ENCODE results near the gene KIF18A.
"Not testable (repeated sequence)": the region's sequence is repeated elsewhere in the genome, so short reads cannot be mapped to it uniquely, and the experiment has no call there.

KIF18A gene

DNA sequence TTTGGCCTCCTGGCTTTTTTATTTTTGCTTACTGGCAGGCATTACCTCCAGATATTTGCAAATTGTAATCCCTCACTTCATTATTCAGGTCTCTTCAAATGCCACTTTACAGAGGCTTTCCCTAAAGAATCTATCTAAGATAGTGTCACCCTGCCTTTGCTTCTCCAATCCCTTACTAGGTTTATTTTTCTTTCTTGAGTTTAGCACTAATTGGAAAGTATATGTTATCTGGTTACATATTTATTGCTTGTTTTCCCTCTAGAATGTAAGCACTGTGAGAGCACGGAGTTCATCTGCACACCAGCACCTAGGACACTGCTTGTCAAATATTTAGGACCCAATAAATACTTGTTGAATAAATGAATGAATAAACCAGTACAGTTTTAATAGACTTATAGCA is 3.5 kb downstream of the KIF18A start:
- Histone ChIP-seq H3K4me2 (ENCODE audit: insufficient read depth, low read length, poor library complexity, severe bottlenecking) (no peak overlapping the region), H4K8ac (ENCODE audit: low read depth, low read length) (no peak overlapping the region), H3K36me3 (replicated peaks in 1 of 2; ENCODE audit: control insufficient read depth in 2 of 2, insufficient read depth in 2 of 2, low read length in 2 of 2) (no peaks in the 10 kb centered on the region), H3K4me3 (ENCODE audit: low read length in 2 of 2) (no peak overlapping the region), H2AK5ac (ENCODE audit: low read depth, low read length) (no peak overlapping the region), H3K4ac (ENCODE audit: low read length) (no peak overlapping the region), H2BK15ac (ENCODE audit: low read length) (no peak overlapping the region), H3K14ac (ENCODE audit: low read length) (no peak overlapping the region), H2AFZ (ENCODE audit: low read length) (peak overlapping the region; percentile 24), H3K23ac (ENCODE audit: low read depth, low read length, poor library complexity) (no peak overlapping the region), H2BK5ac (ENCODE audit: low read length) (no peak overlapping the region), H2BK120ac (ENCODE audit: low read depth, low read length) (no peak overlapping the region), H3K79me1 (ENCODE audit: low read depth, low read length) (no peaks in the 10 kb centered on the region), H3K4me1 (ENCODE audit: control insufficient read depth in 2 of 2, insufficient read depth in 1 of 2, low read depth in 1 of 2, low read length in 2 of 2) (peaks cover 2 to 10% of the 10 kb centered on the region in 2 donors), H4K91ac (ENCODE audit: low read depth, low read length, poor library complexity) (no peak overlapping the region), H2BK12ac (ENCODE audit: low read length) (no peak overlapping the region), H3K27ac (replicated peaks; ENCODE audit: low read length) (no peak overlapping the region), H3K27me3 (ENCODE audit: control insufficient read depth in 3 of 3, insufficient read depth in 3 of 3, low read depth in 1 of 3, low read length in 3 of 3) (no peaks in the 10 kb centered on the region), H3K9ac (ENCODE audit: low read depth, low read length, poor library complexity) (no peak overlapping the region), H3K18ac (ENCODE audit: low read length) (no peak overlapping the region), H3K9me3 (replicated peaks in 1 of 2; ENCODE audit: control insufficient read depth in 2 of 2, insufficient read depth in 1 of 2, low read depth in 1 of 2, low read length in 2 of 2) (no peaks in the 10 kb centered on the region)
- DNase-seq (ENCODE audit: low spot score), result no peak
- no CpG with 5 or more reads among the region's 1 CpG for WGBS, 2 donors (ENCODE audit: extremely low coverage in 2 of 2, insufficient read length in 2 of 2, insufficient replicate concordance in 1 of 2)

GRCh38 chr11:28102300-28102699 is 5.7 kb downstream of the KIF18A start:
- H4K8ac ChIP-seq (ENCODE audit: low read depth, low read length); H3K27ac ChIP-seq (replicated peaks; ENCODE audit: low read length); H3K36me3 ChIP-seq (replicated peaks in 1 of 2; ENCODE audit: control insufficient read depth in 2 of 2, insufficient read depth in 2 of 2, low read length in 2 of 2); DNase-seq (ENCODE audit: low spot score); H3K4me3 ChIP-seq (ENCODE audit: low read length in 2 of 2); H3K23ac ChIP-seq (ENCODE audit: low read depth, low read length, poor library complexity); H2AFZ ChIP-seq (ENCODE audit: low read length); H4K91ac ChIP-seq (ENCODE audit: low read depth, low read length, poor library complexity); H3K79me1 ChIP-seq (ENCODE audit: low read depth, low read length); H2BK120ac ChIP-seq (ENCODE audit: low read depth, low read length); H3K4me1 ChIP-seq (ENCODE audit: control insufficient read depth in 2 of 2, insufficient read depth in 1 of 2, low read depth in 1 of 2, low read length in 2 of 2); H3K14ac ChIP-seq (ENCODE audit: low read length); H3K9ac ChIP-seq (ENCODE audit: low read depth, low read length, poor library complexity); H2BK5ac ChIP-seq (ENCODE audit: low read length); H3K18ac ChIP-seq (ENCODE audit: low read length); H3K4me2 ChIP-seq (ENCODE audit: insufficient read depth, low read length, poor library complexity, severe bottlenecking); H2AK5ac ChIP-seq (ENCODE audit: low read depth, low read length); H3K4ac ChIP-seq (ENCODE audit: low read length); H2BK15ac ChIP-seq (ENCODE audit: low read length); H3K9me3 ChIP-seq (replicated peaks in 1 of 2; ENCODE audit: control insufficient read depth in 2 of 2, insufficient read depth in 1 of 2, low read depth in 1 of 2, low read length in 2 of 2); H3K27me3 ChIP-seq (ENCODE audit: control insufficient read depth in 3 of 3, insufficient read depth in 3 of 3, low read depth in 1 of 3, low read length in 3 of 3); H2BK12ac ChIP-seq (ENCODE audit: low read length): not testable (repeated sequence)
- no CpG with 5 or more reads among the region's 4 CpGs for WGBS, 2 donors (ENCODE audit: extremely low coverage in 2 of 2, insufficient read length in 2 of 2, insufficient replicate concordance in 1 of 2)

- H3K79me1 ChIP-seq (ENCODE audit: low read depth, low read length), result no peaks in the 10 kb centered on the region
- no peaks in the 10 kb centered on the region for H3K9me3 ChIP-seq (replicated peaks in 1 of 2; ENCODE audit: control insufficient read depth in 2 of 2, insufficient read depth in 1 of 2, low read depth in 1 of 2, low read length in 2 of 2)
- no peak overlapping the region for H3K4me2 ChIP-seq (ENCODE audit: insufficient read depth, low read length, poor library complexity, severe bottlenecking)
- H4K8ac ChIP-seq (ENCODE audit: low read depth, low read length), result no peak overlapping the region
- no peak overlapping the region for H3K9ac ChIP-seq (ENCODE audit: low read depth, low read length, poor library complexity)
- no peak overlapping the region for H3K14ac ChIP-seq (ENCODE audit: low read length)
- H3K18ac ChIP-seq (ENCODE audit: low read length), result no peak overlapping the region
- H3K27ac ChIP-seq (replicated peaks; ENCODE audit: low read length), result no peak overlapping the region
- H3K4me1 ChIP-seq (ENCODE audit: control insufficient read depth in 2 of 2, insufficient read depth in 1 of 2, low read depth in 1 of 2, low read length in 2 of 2), result peaks cover 0 to 4% of the 10 kb centered on the region in 2 donors
- H2BK120ac ChIP-seq (ENCODE audit: low read depth, low read length), result no peak overlapping the region
- no peak for DNase-seq (ENCODE audit: low spot score)
- H2AK5ac ChIP-seq (ENCODE audit: low read depth, low read length), result no peak overlapping the region
- no peak overlapping the region for H3K4ac ChIP-seq (ENCODE audit: low read length)
- H3K27me3 ChIP-seq (ENCODE audit: control insufficient read depth in 3 of 3, insufficient read depth in 3 of 3, low read depth in 1 of 3, low read length in 3 of 3), result no peaks in the 10 kb centered on the region
- no peak overlapping the region for H2AFZ ChIP-seq (ENCODE audit: low read length)
- H2BK5ac ChIP-seq (ENCODE audit: low read length), result no peak overlapping the region
- no peak overlapping the region for H4K91ac ChIP-seq (ENCODE audit: low read depth, low read length, poor library complexity)
- H2BK12ac ChIP-seq (ENCODE audit: low read length), result no peak overlapping the region
- no peak overlapping the region for H3K23ac ChIP-seq (ENCODE audit: low read depth, low read length, poor library complexity)
- no peak overlapping the region for H3K4me3 ChIP-seq (ENCODE audit: low read length in 2 of 2)
- WGBS, 2 donors (ENCODE audit: extremely low coverage in 2 of 2, insufficient read length in 2 of 2, insufficient replicate concordance in 1 of 2), result no CpG with 5 or more reads among the region's 2 CpGs
- H3K36me3 ChIP-seq (replicated peaks in 1 of 2; ENCODE audit: control insufficient read depth in 2 of 2, insufficient read depth in 2 of 2, low read length in 2 of 2), result peaks cover 0 to 25% of the 10 kb centered on the region in 2 donors
- no peak overlapping the region for H2BK15ac ChIP-seq (ENCODE audit: low read length)
These were observed 7.3 kb downstream of the KIF18A start for GRCh38 chr11:28100665-28101064.

GRCh38 chr11:28099715-28100114 is 8.2 kb downstream of the KIF18A start:
- H3K14ac ChIP-seq (ENCODE audit: low read length), result no peak overlapping the region
- H3K79me1 ChIP-seq (ENCODE audit: low read depth, low read length), result no peaks in the 10 kb centered on the region
- no peak overlapping the region for H3K9ac ChIP-seq (ENCODE audit: low read depth, low read length, poor library complexity)
- H4K91ac ChIP-seq (ENCODE audit: low read depth, low read length, poor library complexity), result no peak overlapping the region
- no peak overlapping the region for H4K8ac ChIP-seq (ENCODE audit: low read depth, low read length)
- H3K18ac ChIP-seq (ENCODE audit: low read length), result no peak overlapping the region
- DNase-seq (ENCODE audit: low spot score), result no peak
- H3K23ac ChIP-seq (ENCODE audit: low read depth, low read length, poor library complexity), result no peak overlapping the region
- H3K4me1 ChIP-seq (ENCODE audit: control insufficient read depth in 2 of 2, insufficient read depth in 1 of 2, low read depth in 1 of 2, low read length in 2 of 2), result peaks cover 0 to 4% of the 10 kb centered on the region in 2 donors
- H3K9me3 ChIP-seq (replicated peaks in 1 of 2; ENCODE audit: control insufficient read depth in 2 of 2, insufficient read depth in 1 of 2, low read depth in 1 of 2, low read length in 2 of 2), result no peaks in the 10 kb centered on the region
- no peak overlapping the region for H2BK5ac ChIP-seq (ENCODE audit: low read length)
- no peak overlapping the region for H2BK15ac ChIP-seq (ENCODE audit: low read length)
- no peak overlapping the region for H2BK12ac ChIP-seq (ENCODE audit: low read length)
- H2AK5ac ChIP-seq (ENCODE audit: low read depth, low read length), result no peak overlapping the region
- H3K4me2 ChIP-seq (ENCODE audit: insufficient read depth, low read length, poor library complexity, severe bottlenecking), result no peak overlapping the region
- H3K4ac ChIP-seq (ENCODE audit: low read length), result no peak overlapping the region
- no peak overlapping the region for H3K27ac ChIP-seq (replicated peaks; ENCODE audit: low read length)
- no peak overlapping the region for H2BK120ac ChIP-seq (ENCODE audit: low read depth, low read length)
- no peak overlapping the region for H2AFZ ChIP-seq (ENCODE audit: low read length)
- WGBS, 2 donors (ENCODE audit: extremely low coverage in 2 of 2, insufficient read length in 2 of 2, insufficient replicate concordance in 1 of 2), result no CpG with 5 or more reads among the region's 1 CpG
- H3K4me3 ChIP-seq (ENCODE audit: low read length in 2 of 2), result no peak overlapping the region
- peaks cover 2 to 34% of the 10 kb centered on the region in 2 donors for H3K36me3 ChIP-seq (replicated peaks in 1 of 2; ENCODE audit: control insufficient read depth in 2 of 2, insufficient read depth in 2 of 2, low read length in 2 of 2)
- H3K27me3 ChIP-seq (ENCODE audit: control insufficient read depth in 3 of 3, insufficient read depth in 3 of 3, low read depth in 1 of 3, low read length in 3 of 3), result no peaks in the 10 kb centered on the region

Measured in neuronal stem cell (in vitro differentiated cells).